ENCODE data around the gene SLC39A13. TPM values are rescaled to one million over a fixed set of nuclear protein-coding genes. Genes with fewer than 3 reads are reported as not detected.

Gene SLC39A13
- total RNA-seq, 2 experiments from 2014 or later = 22.4 to 28.1 TPM

GRCh38 chr11:47426062-47426956 lies 17.9 kb downstream of the SLC39A13 start, which contains the start of gene PSMC3:
PSMC3 (minus strand) TSS chr11:47426439; CDS start chr11:47426279, 160 bp downstream.
- Mint-ChIP-seq H3K27me3 (no peaks in the 10 kb centered on the region), H3K4me1 (peaks cover 30% of the 10 kb centered on the region), H3K9me3 (no peaks in the 10 kb centered on the region), H3K27ac (peak within 1 kb of the TSS; percentile 99), H3K4me3 (peak within 1 kb of the TSS; percentile 98), H3K36me3 (ENCODE audit: low read depth) (peaks cover 34% of the 10 kb centered on the region)
- ChIA-PET CTCF (interaction anchor here (0.6 to 5.0 kb wide), 5 partner anchors 14 to 216 kb away, joined by 5 to 47 read pairs (median 5); no protein-coding TSS in a partner anchor), POLR2A (no interaction called here)
- DNase-seq = peak; percentile 99

- H3K27ac Mint-ChIP-seq = no peak overlapping the region
- no peak for DNase-seq
- ChIA-PET CTCF (interaction anchor here (1.4 kb wide), 1 partner anchor 19 kb away, joined by 4 read pairs; no protein-coding TSS in a partner anchor), POLR2A (no interaction called here)
- no peaks in the 10 kb centered on the region for H3K9me3 Mint-ChIP-seq
- H3K4me3 Mint-ChIP-seq = no peak overlapping the region
- no peaks in the 10 kb centered on the region for H3K27me3 Mint-ChIP-seq
- peaks cover 6% of the 10 kb centered on the region for H3K36me3 Mint-ChIP-seq (ENCODE audit: low read depth)
- H3K4me1 Mint-ChIP-seq = peaks cover 12% of the 10 kb centered on the region
Measured at GRCh38 chr11:47430524-47430923, 22.1 kb downstream of the SLC39A13 start.

GRCh38 chr11:47431356-47432083 lies 23.1 kb downstream of the SLC39A13 start:
- POLR2A ChIA-PET = no interaction called here
- Mint-ChIP-seq H3K27ac (no peak overlapping the region), H3K4me3 (no peak overlapping the region), H3K4me1 (peaks cover 5% of the 10 kb centered on the region), H3K27me3 (no peaks in the 10 kb centered on the region), H3K9me3 (no peaks in the 10 kb centered on the region), H3K36me3 (ENCODE audit: low read depth) (no peaks in the 10 kb centered on the region)
- CTCF ChIA-PET = interaction anchor here (0.6 to 1.4 kb wide), 4 partner anchors 20 to 361 kb away, joined by 3 to 4 read pairs (median 4); no protein-coding TSS in a partner anchor
- no peak for DNase-seq

- Mint-ChIP-seq H3K27me3 (no peaks in the 10 kb centered on the region), H3K4me1 (no peaks in the 10 kb centered on the region), H3K4me3 (no peak overlapping the region), H3K36me3 (ENCODE audit: low read depth) (no peaks in the 10 kb centered on the region), H3K27ac (no peak overlapping the region), H3K9me3 (no peaks in the 10 kb centered on the region)
- ChIA-PET POLR2A (no interaction called here), CTCF (interaction anchor here (0.6 to 1.5 kb wide), 2 partner anchors 21 to 98 kb away, joined by 3 read pairs; no protein-coding TSS in a partner anchor)
- no peak for DNase-seq
Measured at GRCh38 chr11:47433157-47433556, 24.8 kb downstream of the SLC39A13 start.

GRCh38 chr11:47434011-47434786 lies 25.8 kb downstream of the SLC39A13 start:
- DNase-seq = no peak
- ChIA-PET POLR2A (no interaction called here), CTCF (interaction anchor here (0.7 to 1.3 kb wide), 2 partner anchors 14 to 22 kb away, joined by 3 to 4 read pairs; no protein-coding TSS in a partner anchor)
- no peaks in the 10 kb centered on the region for H3K4me1 Mint-ChIP-seq
- H3K36me3 Mint-ChIP-seq (ENCODE audit: low read depth) = no peaks in the 10 kb centered on the region
- no peaks in the 10 kb centered on the region for H3K27me3 Mint-ChIP-seq
- H3K4me3 Mint-ChIP-seq = no peak overlapping the region
- no peak overlapping the region for H3K27ac Mint-ChIP-seq
- no peaks in the 10 kb centered on the region for H3K9me3 Mint-ChIP-seq

- Mint-ChIP-seq H3K27ac (no peak overlapping the region), H3K4me1 (no peaks in the 10 kb centered on the region), H3K36me3 (ENCODE audit: low read depth) (no peaks in the 10 kb centered on the region), H3K4me3 (no peak overlapping the region), H3K9me3 (no peaks in the 10 kb centered on the region), H3K27me3 (no peaks in the 10 kb centered on the region)
- DNase-seq = no peak
- POLR2A ChIA-PET = no interaction called here
- CTCF ChIA-PET = no interaction called here
Measured at GRCh38 chr11:47435687-47436086, 27.3 kb downstream of the SLC39A13 start.

GRCh38 chr11:47436726-47437125 lies 28.3 kb downstream of the SLC39A13 start:
- Mint-ChIP-seq H3K27ac (no peak overlapping the region), H3K4me3 (no peak overlapping the region), H3K36me3 (ENCODE audit: low read depth) (no peaks in the 10 kb centered on the region), H3K9me3 (no peaks in the 10 kb centered on the region), H3K27me3 (no peaks in the 10 kb centered on the region), H3K4me1 (no peaks in the 10 kb centered on the region)
- DNase-seq = no peak
- POLR2A ChIA-PET = interaction anchor here (0.6 kb wide), 1 partner anchor 1186 kb away, joined by 4 read pairs; no protein-coding TSS in a partner anchor
- CTCF ChIA-PET = no interaction called here

- no peak overlapping the region for H3K27ac Mint-ChIP-seq
- ChIA-PET POLR2A (no interaction called here), CTCF (interaction anchor here (0.6 to 1.4 kb wide), 2 partner anchors 12 to 17 kb away, joined by 3 to 4 read pairs; partner anchors contain the start of gene RAPSN)
Measured at GRCh38 chr11:47437218-47437745, 28.9 kb downstream of the SLC39A13 start.

GRCh38 chr11:47437746-47438418 lies 29.5 kb downstream of the SLC39A13 start:
- Mint-ChIP-seq H3K9me3 (no peaks in the 10 kb centered on the region), H3K4me3 (no peak overlapping the region), H3K27me3 (no peaks in the 10 kb centered on the region), H3K36me3 (ENCODE audit: low read depth) (no peaks in the 10 kb centered on the region), H3K27ac (no peak overlapping the region), H3K4me1 (peaks cover under 1% of the 10 kb centered on the region)
- POLR2A ChIA-PET = no interaction called here
- CTCF ChIA-PET = interaction anchor here (0.6 to 1.4 kb wide), 2 partner anchors 11 to 17 kb away, joined by 3 to 4 read pairs; partner anchors contain the start of gene RAPSN
- no peak for DNase-seq

More at GRCh38 chr11:47437218-47437745, 28.9 kb downstream of the SLC39A13 start:
- no peak overlapping the region for H3K4me3 Mint-ChIP-seq
- no peaks in the 10 kb centered on the region for H3K9me3 Mint-ChIP-seq
- no peaks in the 10 kb centered on the region for H3K4me1 Mint-ChIP-seq
- H3K36me3 Mint-ChIP-seq (ENCODE audit: low read depth) = no peaks in the 10 kb centered on the region
- no peaks in the 10 kb centered on the region for H3K27me3 Mint-ChIP-seq
- DNase-seq = no peak

- Mint-ChIP-seq H3K4me1 (peaks cover 6% of the 10 kb centered on the region), H3K9me3 (no peaks in the 10 kb centered on the region), H3K27me3 (no peaks in the 10 kb centered on the region), H3K27ac (no peak overlapping the region), H3K36me3 (ENCODE audit: low read depth) (no peaks in the 10 kb centered on the region), H3K4me3 (no peak overlapping the region)
- ChIA-PET POLR2A (no interaction called here), CTCF (interaction anchor here (0.6 to 0.7 kb wide), 2 partner anchors 69 to 331 kb away, joined by 6 to 7 read pairs; no protein-coding TSS in a partner anchor)
- DNase-seq = no peak
Measured at GRCh38 chr11:47438721-47439120, 30.3 kb downstream of the SLC39A13 start.

GRCh38 chr11:47440054-47440476 lies 31.7 kb downstream of the SLC39A13 start:
- no peak for DNase-seq
- POLR2A ChIA-PET = no interaction called here
- Mint-ChIP-seq H3K9me3 (no peaks in the 10 kb centered on the region), H3K4me3 (no peak overlapping the region), H3K4me1 (peaks cover 6% of the 10 kb centered on the region), H3K27me3 (no peaks in the 10 kb centered on the region), H3K36me3 (ENCODE audit: low read depth) (no peaks in the 10 kb centered on the region), H3K27ac (no peak overlapping the region)
- CTCF ChIA-PET = interaction anchor here (0.9 to 1.2 kb wide), 2 partner anchors 13 to 96 kb away, joined by 3 to 5 read pairs; partner anchors contain the start of gene PSMC3

Measured in activated CD4-positive, alpha-beta T cell treated with anti-CD3 and anti-CD28 coated beads, Interleukin-2, amount 10 ng/mL, durations not matched to agents 7 days and 5 days (primary cell).